Activated naive CD4-positive, alpha-beta T cell treated with anti-CD3 and anti-CD28 coated beads, Interleukin-2, amount 10 ng/mL, durations not matched to agents 7 days and 5 days (primary cell): ENCODE measurements around the gene AGRN.
A peak's percentile ranks its signal among the peaks of the same experiment; 100 is the strongest.
"Not testable (repeated sequence)": the region's sequence is repeated elsewhere in the genome, so short reads cannot be mapped to it uniquely, and the experiment has no call there.

Experiments
- CTCF ChIA-PET: fragments of 350-600 bp; sonication (Branson Sonifier 250); formaldehyde crosslinking; loops from one replicate; lab custom pipeline; 2021; ENCODE audit warnings: antibody characterized with exemption; lab: Charles Lee
- DNase-seq: peaks from one replicate; pipeline ENCODE4 v3.0.0-alpha.2; 2020
- H3K27ac Mint-ChIP-seq: one replicate; pipeline ENCODE4 v1.8.0; 2021; ENCODE audit warnings: mild to moderate bottlenecking, moderate library complexity, mixed read lengths
- H3K27me3 Mint-ChIP-seq: one replicate; pipeline ENCODE4 v1.8.0; 2021; ENCODE audit warnings: mild to moderate bottlenecking, mixed read lengths
- H3K36me3 Mint-ChIP-seq: one replicate; pipeline ENCODE4 v1.8.0; 2021; ENCODE audit warnings: mixed read lengths
- H3K4me1 Mint-ChIP-seq: one replicate; pipeline ENCODE4 v1.8.0; 2021; ENCODE audit warnings: mixed read lengths
- H3K4me3 Mint-ChIP-seq: one replicate; pipeline ENCODE4 v1.8.0; 2021; ENCODE audit warnings: mild to moderate bottlenecking, moderate library complexity, mixed read lengths
- H3K9me3 Mint-ChIP-seq: one replicate; pipeline ENCODE4 v1.8.0; 2021; ENCODE audit warnings: mixed read lengths

AGRN gene

GRCh38 chr1:1047407-1047806, 27.5 kb downstream of the AGRN start:
- peaks cover 3% of the 10 kb centered on the region for H3K9me3 Mint-ChIP-seq
- no peaks in the 10 kb centered on the region for H3K27me3 Mint-ChIP-seq
- H3K4me3 Mint-ChIP-seq = no peak overlapping the region
- CTCF ChIA-PET = no interaction called here
- H3K27ac Mint-ChIP-seq = no peak overlapping the region
- no peaks in the 10 kb centered on the region for H3K4me1 Mint-ChIP-seq
- no peaks in the 10 kb centered on the region for H3K36me3 Mint-ChIP-seq
- DNase-seq = no peak

GRCh38 chr1:1047963-1048362, 28.0 kb downstream of the AGRN start:
- no peaks in the 10 kb centered on the region for H3K4me1 Mint-ChIP-seq
- CTCF ChIA-PET = no interaction called here
- H3K27me3 Mint-ChIP-seq = no peaks in the 10 kb centered on the region
- peaks cover 8% of the 10 kb centered on the region for H3K9me3 Mint-ChIP-seq
- no peak overlapping the region for H3K4me3 Mint-ChIP-seq
- no peaks in the 10 kb centered on the region for H3K36me3 Mint-ChIP-seq
- no peak overlapping the region for H3K27ac Mint-ChIP-seq
- no peak for DNase-seq

- no peaks in the 10 kb centered on the region for H3K4me1 Mint-ChIP-seq
- H3K4me3 Mint-ChIP-seq = no peak overlapping the region
- H3K9me3 Mint-ChIP-seq = peaks cover 8% of the 10 kb centered on the region
- no peak overlapping the region for H3K27ac Mint-ChIP-seq
- CTCF ChIA-PET = no interaction called here
- no peaks in the 10 kb centered on the region for H3K27me3 Mint-ChIP-seq
- H3K36me3 Mint-ChIP-seq = no peaks in the 10 kb centered on the region
- DNase-seq = no peak
These were observed 28.8 kb downstream of the AGRN start for GRCh38 chr1:1048765-1049164.

- no peak overlapping the region for H3K27ac Mint-ChIP-seq
- no peak overlapping the region for H3K4me3 Mint-ChIP-seq
- H3K36me3 Mint-ChIP-seq = no peaks in the 10 kb centered on the region
- no peak for DNase-seq
- CTCF ChIA-PET = no interaction called here
- no peaks in the 10 kb centered on the region for H3K27me3 Mint-ChIP-seq
- peaks cover 8% of the 10 kb centered on the region for H3K9me3 Mint-ChIP-seq
- no peaks in the 10 kb centered on the region for H3K4me1 Mint-ChIP-seq
These were observed 29.6 kb downstream of the AGRN start for GRCh38 chr1:1049318-1050165.

GRCh38 chr1:1050577-1051052, 30.7 kb downstream of the AGRN start:
- H3K9me3 Mint-ChIP-seq = peaks cover 8% of the 10 kb centered on the region
- H3K27me3 Mint-ChIP-seq = no peaks in the 10 kb centered on the region
- no peak overlapping the region for H3K27ac Mint-ChIP-seq
- H3K36me3 Mint-ChIP-seq = no peaks in the 10 kb centered on the region
- CTCF ChIA-PET = no interaction called here
- DNase-seq = no peak
- H3K4me1 Mint-ChIP-seq = no peaks in the 10 kb centered on the region
- no peak overlapping the region for H3K4me3 Mint-ChIP-seq

- Mint-ChIP-seq H3K36me3 (no peaks in the 10 kb centered on the region), H3K4me1 (no peaks in the 10 kb centered on the region), H3K27me3 (peaks cover 4% of the 10 kb centered on the region), H3K27ac (no peak overlapping the region), H3K9me3 (peaks cover 8% of the 10 kb centered on the region), H3K4me3 (no peak overlapping the region)
- CTCF ChIA-PET = no interaction called here
- no peak for DNase-seq
These were observed 31.3 kb downstream of the AGRN start for GRCh38 chr1:1051127-1051810.

GRCh38 chr1:1052003-1052840, 32.3 kb downstream of the AGRN start:
- Mint-ChIP-seq H3K4me1 (no peaks in the 10 kb centered on the region), H3K27me3 (peaks cover 11% of the 10 kb centered on the region), H3K27ac (no peak overlapping the region), H3K9me3 (peaks cover 8% of the 10 kb centered on the region), H3K4me3 (no peak overlapping the region), H3K36me3 (no peaks in the 10 kb centered on the region)
- CTCF ChIA-PET = no interaction called here
- no peak for DNase-seq

GRCh38 chr1:1053022-1053421, 33.1 kb downstream of the AGRN start:
- Mint-ChIP-seq H3K4me3 (no peak overlapping the region), H3K27ac (no peak overlapping the region), H3K9me3 (peaks cover 8% of the 10 kb centered on the region), H3K4me1 (peaks cover under 1% of the 10 kb centered on the region), H3K36me3 (no peaks in the 10 kb centered on the region), H3K27me3 (peaks cover 19% of the 10 kb centered on the region)
- CTCF ChIA-PET = no interaction called here
- DNase-seq = no peak

- Mint-ChIP-seq H3K27ac (no peak overlapping the region), H3K36me3 (no peaks in the 10 kb centered on the region), H3K4me1 (peaks cover 5% of the 10 kb centered on the region), H3K27me3 (peaks cover 25% of the 10 kb centered on the region), H3K4me3 (no peak overlapping the region), H3K9me3 (peaks cover 8% of the 10 kb centered on the region)
- CTCF ChIA-PET = no interaction called here
- no peak for DNase-seq
These were observed 33.8 kb downstream of the AGRN start for GRCh38 chr1:1053682-1054081.

GRCh38 chr1:1054099-1054700, 34.3 kb downstream of the AGRN start:
- Mint-ChIP-seq H3K4me1 (peaks cover 9% of the 10 kb centered on the region), H3K4me3 (no peak overlapping the region), H3K27me3 (peaks cover 30% of the 10 kb centered on the region), H3K36me3 (no peaks in the 10 kb centered on the region), H3K9me3 (peaks cover 8% of the 10 kb centered on the region), H3K27ac (no peak overlapping the region)
- DNase-seq = no peak
- CTCF ChIA-PET = no interaction called here

- H3K9me3 Mint-ChIP-seq = peaks cover 8% of the 10 kb centered on the region
- CTCF ChIA-PET = no interaction called here
- H3K4me3 Mint-ChIP-seq = no peak overlapping the region
- no peak overlapping the region for H3K27ac Mint-ChIP-seq
- H3K4me1 Mint-ChIP-seq = peaks cover 10% of the 10 kb centered on the region
- no peaks in the 10 kb centered on the region for H3K36me3 Mint-ChIP-seq
- H3K27me3 Mint-ChIP-seq = peaks cover 34% of the 10 kb centered on the region
- DNase-seq = no peak
These were observed 35.1 kb downstream of the AGRN start for GRCh38 chr1:1054971-1055370.

- Mint-ChIP-seq H3K9me3 (peaks cover 8% of the 10 kb centered on the region), H3K27me3 (peaks cover 46% of the 10 kb centered on the region), H3K36me3 (no peaks in the 10 kb centered on the region), H3K4me3 (no peak overlapping the region), H3K4me1 (peaks cover 17% of the 10 kb centered on the region), H3K27ac (peak overlapping the region; percentile 28)
- CTCF ChIA-PET = no interaction called here
- DNase-seq = no peak
These were observed 36.2 kb downstream of the AGRN start for GRCh38 chr1:1055841-1056736.

GRCh38 chr1:1057769-1058087, 37.8 kb downstream of the AGRN start:
- H3K36me3 Mint-ChIP-seq, H3K27ac Mint-ChIP-seq, CTCF ChIA-PET, DNase-seq, H3K9me3 Mint-ChIP-seq: not testable (repeated sequence)
- Mint-ChIP-seq H3K4me3 (peak overlapping the region; percentile 75), H3K27me3 (peaks cover 61% of the 10 kb centered on the region), H3K4me1 (peaks cover 30% of the 10 kb centered on the region)
